Mucosa of stomach (tissue), 1 donor: Measurements from ENCODE around the gene DPP10.
"Not testable (repeated sequence)": the region's sequence is repeated elsewhere in the genome, so short reads cannot be mapped to it uniquely, and the experiment has no call there.

Experiments
- H3K27me3 ChIP-seq: one replicate; pipeline ENCODE4 v1.7.0; 2013; ENCODE audit warnings: mild to moderate bottlenecking, low read length; ENCODE audit not compliant: control insufficient read depth, insufficient read depth
- H3K36me3 ChIP-seq: one replicate; pipeline ENCODE4 v1.7.0; 2013; ENCODE audit warnings: low read length; ENCODE audit not compliant: control insufficient read depth, insufficient read depth
- H3K4me1 ChIP-seq: one replicate; pipeline ENCODE4 v1.7.0; 2013; ENCODE audit warnings: mild to moderate bottlenecking, low read length; ENCODE audit not compliant: control insufficient read depth, insufficient read depth
- H3K4me3 ChIP-seq: one replicate; pipeline ENCODE4 v1.7.0; 2013; ENCODE audit warnings: low read length
- H3K9ac ChIP-seq: one replicate; pipeline ENCODE4 v1.7.0; 2013; ENCODE audit warnings: mild to moderate bottlenecking, low read length, moderate library complexity
- H3K9me3 ChIP-seq: one replicate; pipeline ENCODE4 v1.7.0; 2013; ENCODE audit warnings: mild to moderate bottlenecking, low read length, moderate library complexity; ENCODE audit not compliant: control insufficient read depth
- donor health status: Pancreatic carcinoma.

The DPP10 gene

DNA sequence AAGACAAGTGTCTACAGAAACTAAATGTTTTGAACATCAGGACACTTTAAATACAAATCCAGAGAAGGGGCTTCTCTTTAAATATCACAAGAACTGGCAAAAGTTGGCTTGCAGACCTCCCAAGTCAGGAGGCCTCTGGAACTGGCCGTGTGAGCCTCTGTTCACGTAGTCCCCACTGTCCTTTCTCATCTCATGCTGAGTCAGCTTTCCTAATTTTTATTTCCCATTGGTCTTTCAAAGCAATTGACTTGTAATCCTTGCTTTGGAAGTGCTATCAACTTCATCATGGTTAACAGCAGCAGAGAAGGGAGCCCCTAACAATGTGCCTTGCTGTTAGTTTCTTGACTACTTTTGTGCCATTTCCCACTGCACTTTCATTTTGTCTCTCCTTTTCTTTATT, 303.3 kb downstream of the DPP10 start:
- H3K36me3 ChIP-seq = no peaks in the 10 kb centered on the region
- H3K27me3 ChIP-seq = no peaks in the 10 kb centered on the region
- H3K4me1 ChIP-seq = no peaks in the 10 kb centered on the region
- H3K4me3 ChIP-seq = no peak overlapping the region
- no peaks in the 10 kb centered on the region for H3K9me3 ChIP-seq
- no peak overlapping the region for H3K9ac ChIP-seq

GRCh38 chr2:114748175-114748574, 305.7 kb downstream of the DPP10 start:
- H3K9me3 ChIP-seq, H3K4me3 ChIP-seq, H3K27me3 ChIP-seq, H3K9ac ChIP-seq, H3K36me3 ChIP-seq, H3K4me1 ChIP-seq: not testable (repeated sequence)

- no peaks in the 10 kb centered on the region for H3K36me3 ChIP-seq
- peaks cover 9% of the 10 kb centered on the region for H3K4me1 ChIP-seq
These were observed 310.0 kb downstream of the DPP10 start for GRCh38 chr2:114752425-114752824.

GRCh38 chr2:114753145-114753544, 310.7 kb downstream of the DPP10 start:
- Histone ChIP-seq H3K4me1 (peaks cover 9% of the 10 kb centered on the region), H3K4me3 (no peak overlapping the region), H3K9me3 (no peaks in the 10 kb centered on the region), H3K9ac (no peak overlapping the region), H3K36me3 (no peaks in the 10 kb centered on the region), H3K27me3 (peaks cover 5% of the 10 kb centered on the region)

More at GRCh38 chr2:114752425-114752824, 310.0 kb downstream of the DPP10 start:
- Histone ChIP-seq H3K9me3 (no peaks in the 10 kb centered on the region), H3K4me3 (no peak overlapping the region), H3K27me3 (peaks cover 5% of the 10 kb centered on the region), H3K9ac (no peak overlapping the region)

- no peaks in the 10 kb centered on the region for H3K9me3 ChIP-seq
- no peak overlapping the region for H3K9ac ChIP-seq
- peaks cover 5% of the 10 kb centered on the region for H3K27me3 ChIP-seq
- H3K36me3 ChIP-seq = no peaks in the 10 kb centered on the region
- no peak overlapping the region for H3K4me3 ChIP-seq
- peaks cover 9% of the 10 kb centered on the region for H3K4me1 ChIP-seq
These were observed 312.6 kb downstream of the DPP10 start for GRCh38 chr2:114754907-114755563.

DNA sequence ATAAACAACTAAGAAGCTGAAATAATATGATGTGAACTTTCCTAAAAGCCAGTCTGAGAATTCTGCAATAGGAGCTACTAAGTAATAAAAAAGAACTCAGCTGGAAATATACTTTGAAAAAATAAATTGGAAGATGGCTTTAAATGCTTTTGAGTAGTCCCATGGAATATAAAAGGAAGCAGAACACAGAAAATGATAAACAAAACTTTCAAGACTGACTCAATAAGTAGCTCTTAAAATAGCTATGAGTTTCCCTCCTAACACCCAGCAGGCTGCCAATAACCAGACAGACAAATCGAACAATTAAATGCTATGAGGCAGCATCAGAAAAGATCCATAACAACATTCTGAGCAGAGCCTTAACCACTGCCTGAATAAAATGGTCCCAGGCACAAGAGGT, 319.9 kb downstream of the DPP10 start:
- no peaks in the 10 kb centered on the region for H3K9me3 ChIP-seq
- no peaks in the 10 kb centered on the region for H3K36me3 ChIP-seq
- no peak overlapping the region for H3K9ac ChIP-seq

DNA sequence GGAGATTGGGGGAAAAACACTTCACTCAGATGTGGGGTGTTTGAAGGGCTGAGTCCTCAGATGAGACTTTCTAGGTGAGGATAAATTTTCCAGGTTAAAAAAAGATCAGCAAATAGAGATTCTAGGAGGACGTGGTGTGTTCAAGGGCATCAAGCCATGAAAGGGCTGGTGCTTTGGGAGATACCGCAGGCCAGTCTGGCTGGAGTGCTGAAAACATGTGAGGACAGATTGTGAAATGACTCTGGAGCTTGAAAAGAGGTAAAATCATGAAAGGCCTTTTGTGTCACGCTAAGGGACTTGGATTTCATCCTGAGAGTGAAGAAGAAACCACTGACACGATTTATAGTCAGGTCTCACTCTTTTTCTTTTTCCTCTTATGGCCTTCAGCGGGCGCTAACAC, 320.5 kb downstream of the DPP10 start:
- Histone ChIP-seq H3K36me3 (no peaks in the 10 kb centered on the region), H3K4me1 (no peaks in the 10 kb centered on the region), H3K27me3 (no peaks in the 10 kb centered on the region), H3K9me3 (no peaks in the 10 kb centered on the region), H3K4me3 (no peak overlapping the region), H3K9ac (no peak overlapping the region)

More for the DNA sequence above, 319.9 kb downstream of the DPP10 start:
- H3K4me1 ChIP-seq = no peaks in the 10 kb centered on the region
- no peak overlapping the region for H3K4me3 ChIP-seq
- H3K27me3 ChIP-seq = no peaks in the 10 kb centered on the region

- Histone ChIP-seq H3K9me3 (no peaks in the 10 kb centered on the region), H3K36me3 (no peaks in the 10 kb centered on the region), H3K27me3 (no peaks in the 10 kb centered on the region), H3K4me3 (no peak overlapping the region), H3K4me1 (no peaks in the 10 kb centered on the region), H3K9ac (no peak overlapping the region)
These were observed 326.7 kb downstream of the DPP10 start for GRCh38 chr2:114769110-114769509.

GRCh38 chr2:114769991-114770390, 327.6 kb downstream of the DPP10 start:
- Histone ChIP-seq H3K4me3 (no peak overlapping the region), H3K27me3 (no peaks in the 10 kb centered on the region), H3K36me3 (no peaks in the 10 kb centered on the region), H3K9me3 (no peaks in the 10 kb centered on the region), H3K9ac (no peak overlapping the region), H3K4me1 (no peaks in the 10 kb centered on the region)

DNA sequence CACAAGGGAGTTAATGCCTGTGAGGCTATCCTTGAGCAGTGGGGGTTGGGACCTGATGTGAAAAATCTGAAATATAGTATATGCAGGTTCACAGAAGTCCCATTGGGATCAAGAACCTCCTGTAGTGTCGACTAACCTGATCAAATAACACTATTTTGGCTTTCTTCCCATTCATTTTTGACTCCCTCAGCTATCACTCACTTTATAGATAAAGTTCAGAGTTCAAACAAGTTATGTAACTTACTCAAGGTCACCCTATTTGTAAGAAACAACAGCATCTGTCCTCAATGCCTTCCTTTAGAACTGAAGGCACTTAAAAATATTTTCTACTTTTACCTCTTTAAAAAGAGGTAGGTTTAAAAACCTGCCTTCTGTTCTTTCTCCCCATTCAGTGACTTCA, 341.6 kb downstream of the DPP10 start:
- no peaks in the 10 kb centered on the region for H3K27me3 ChIP-seq
- H3K36me3 ChIP-seq = no peaks in the 10 kb centered on the region
- no peaks in the 10 kb centered on the region for H3K9me3 ChIP-seq
- no peaks in the 10 kb centered on the region for H3K4me1 ChIP-seq
- H3K4me3 ChIP-seq = no peak overlapping the region
- no peak overlapping the region for H3K9ac ChIP-seq

GRCh38 chr2:114784890-114785583, 342.6 kb downstream of the DPP10 start:
- Histone ChIP-seq H3K36me3 (no peaks in the 10 kb centered on the region), H3K9ac (no peak overlapping the region), H3K4me1 (no peaks in the 10 kb centered on the region), H3K4me3 (no peak overlapping the region), H3K9me3 (no peaks in the 10 kb centered on the region), H3K27me3 (no peaks in the 10 kb centered on the region)

DNA sequence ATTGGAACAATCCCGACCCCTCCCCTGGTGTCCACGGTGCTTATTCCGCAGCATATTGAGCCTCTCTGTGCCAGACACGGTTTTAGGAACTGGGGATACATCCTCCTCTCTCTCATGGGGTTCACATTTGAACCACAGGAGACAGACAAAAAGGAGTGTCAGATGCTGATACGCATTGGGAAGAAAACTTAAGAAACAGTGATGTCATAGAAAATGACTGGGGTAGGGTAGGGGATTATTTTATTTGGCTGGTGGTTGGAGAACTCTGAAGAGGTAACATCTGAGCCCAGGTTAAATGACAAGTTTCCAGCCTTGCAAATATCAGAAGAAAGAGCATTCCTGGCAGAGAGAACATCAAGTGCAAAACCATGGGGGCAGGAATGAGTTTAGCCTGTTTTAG, 344.5 kb downstream of the DPP10 start:
- Histone ChIP-seq H3K4me1 (no peaks in the 10 kb centered on the region), H3K9me3 (no peaks in the 10 kb centered on the region)

More for the DNA sequence above, 344.5 kb downstream of the DPP10 start:
- Histone ChIP-seq H3K27me3 (no peaks in the 10 kb centered on the region), H3K36me3 (no peaks in the 10 kb centered on the region), H3K9ac (no peak overlapping the region), H3K4me3 (no peak overlapping the region)
